ENCODE measurements around the gene FOLR2.
"Not testable (repeated sequence)": the region's sequence is repeated elsewhere in the genome, so short reads cannot be mapped to it uniquely, and the experiment has no call there.

FOLR2 gene

DNA sequence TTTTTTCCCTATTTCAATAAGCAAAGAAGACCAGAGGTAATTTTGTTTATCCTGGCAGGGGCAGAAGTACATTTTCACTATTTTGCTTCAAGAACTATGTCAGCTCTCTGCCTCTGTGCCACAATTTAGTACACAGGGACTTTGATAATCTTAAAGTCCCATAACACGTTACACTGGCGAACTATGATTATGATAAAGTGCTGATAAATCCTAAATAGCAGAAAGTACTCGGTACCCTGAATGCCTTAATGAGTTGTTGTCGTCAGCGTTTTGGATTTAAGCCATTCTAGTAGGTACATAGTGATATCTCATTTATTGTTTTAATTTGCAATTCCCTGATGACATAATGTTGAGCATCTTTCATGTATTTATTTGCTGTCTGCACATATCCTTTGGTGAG is 44.0 kb downstream of the FOLR2 start:
- Mint-ChIP-seq H3K27me3 (peaks cover under 1% of the 10 kb centered on the region), H3K4me3 (no peak overlapping the region), H3K4me1 (no peaks in the 10 kb centered on the region), H3K9me3 (no peaks in the 10 kb centered on the region), H3K36me3 (no peaks in the 10 kb centered on the region), H3K27ac (no peak overlapping the region)

DNA sequence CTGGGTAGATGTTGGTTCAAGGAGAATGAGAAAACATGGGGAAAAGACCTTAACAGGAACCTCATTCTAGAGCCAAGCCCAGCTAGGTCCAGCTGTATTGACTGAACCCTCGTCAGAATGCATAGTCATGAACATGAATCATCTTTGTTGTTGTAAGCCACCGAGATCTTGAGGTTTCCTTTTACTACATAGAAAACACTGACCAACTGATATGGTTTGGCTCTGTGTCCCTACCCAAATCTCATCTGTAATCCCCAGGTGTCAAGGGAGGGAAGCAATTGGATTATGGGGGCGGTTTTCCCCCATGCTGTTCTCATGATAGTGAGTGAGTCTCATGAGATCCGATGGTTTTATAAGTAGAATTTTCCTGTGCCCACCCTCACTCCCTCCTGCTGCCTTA is 46.8 kb downstream of the FOLR2 start:
- H3K36me3 Mint-ChIP-seq = no peaks in the 10 kb centered on the region
- H3K9me3 Mint-ChIP-seq = no peaks in the 10 kb centered on the region
- no peak overlapping the region for H3K4me3 Mint-ChIP-seq
- H3K27me3 Mint-ChIP-seq = peaks cover 3% of the 10 kb centered on the region
- H3K4me1 Mint-ChIP-seq = no peaks in the 10 kb centered on the region
- no peak overlapping the region for H3K27ac Mint-ChIP-seq

DNA sequence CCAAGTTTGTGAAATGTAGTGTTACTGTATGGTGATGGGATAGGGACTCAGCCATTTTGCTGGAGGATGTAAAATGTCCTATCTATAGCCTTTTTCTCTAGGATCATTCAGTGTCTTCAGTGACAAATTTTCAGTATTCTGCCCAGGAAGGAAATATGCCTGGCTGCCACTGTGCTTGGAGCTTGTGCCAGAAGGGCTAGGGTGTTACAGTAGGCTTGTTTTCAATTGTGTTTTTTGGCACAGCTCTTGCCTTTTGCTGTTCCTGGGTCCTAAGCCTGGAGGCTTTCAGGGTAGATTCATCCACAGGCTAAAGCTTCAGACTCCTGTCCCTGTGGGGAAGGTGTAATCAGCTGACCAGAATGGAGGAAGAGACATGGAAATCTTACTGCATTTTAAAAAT is 49.4 kb downstream of the FOLR2 start:
- Mint-ChIP-seq H3K4me3 (no peak overlapping the region), H3K27ac (no peak overlapping the region), H3K27me3 (peaks cover 11% of the 10 kb centered on the region), H3K36me3 (no peaks in the 10 kb centered on the region), H3K4me1 (peaks cover 7% of the 10 kb centered on the region), H3K9me3 (no peaks in the 10 kb centered on the region)

DNA sequence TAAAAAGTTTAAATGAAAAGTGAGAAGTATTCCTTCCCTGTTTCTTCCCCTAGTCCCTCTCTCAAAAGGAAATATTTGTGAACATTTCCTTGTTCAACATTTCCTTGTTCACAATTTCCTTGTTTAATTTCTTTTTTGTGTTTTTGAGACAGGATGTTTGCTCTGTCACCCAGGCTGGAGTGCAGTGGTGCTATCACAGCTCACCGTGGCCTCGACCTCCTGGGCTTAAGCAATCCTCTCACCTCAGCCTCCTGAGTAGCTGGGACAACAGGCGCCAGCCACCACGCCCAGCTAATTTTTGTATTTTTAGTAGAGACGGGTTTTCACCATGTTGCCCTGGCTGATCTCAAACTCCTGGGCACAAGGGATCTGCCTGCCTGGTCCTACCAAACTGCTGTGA is 50.4 kb downstream of the FOLR2 start:
- not testable (repeated sequence) for H3K27ac Mint-ChIP-seq, H3K36me3 Mint-ChIP-seq, H3K4me1 Mint-ChIP-seq, H3K4me3 Mint-ChIP-seq, H3K9me3 Mint-ChIP-seq
- H3K27me3 Mint-ChIP-seq = peaks cover 11% of the 10 kb centered on the region

DNA sequence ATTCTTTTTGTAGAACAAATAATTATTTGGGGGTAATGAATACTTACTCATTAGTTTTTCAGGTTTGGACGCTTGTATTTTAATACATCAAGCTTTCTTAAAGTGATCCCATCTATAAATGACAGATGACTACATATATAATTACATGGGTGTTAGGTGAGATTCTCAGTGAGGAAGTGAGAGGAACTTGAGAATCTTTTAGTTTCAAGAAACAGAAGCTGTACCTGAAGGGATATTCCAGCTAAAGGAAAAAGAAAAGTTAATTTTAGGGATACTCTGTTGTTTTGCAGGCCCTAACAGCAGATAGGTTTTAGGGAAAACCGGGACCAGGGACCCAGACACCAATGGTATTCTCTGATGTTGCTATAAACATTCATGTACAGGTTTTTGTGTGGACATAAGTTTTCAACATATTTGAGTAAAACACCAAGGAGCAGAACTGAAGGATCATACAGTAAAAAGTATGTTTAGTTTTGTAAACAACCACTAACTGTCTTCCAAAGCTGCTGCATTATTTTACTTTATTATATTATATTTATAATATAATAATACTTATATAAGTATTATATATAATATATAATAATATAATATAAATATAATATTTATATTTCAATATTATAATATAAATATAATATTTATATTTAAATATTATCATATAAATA is 51.5 kb downstream of the FOLR2 start:
- no peaks in the 10 kb centered on the region for H3K36me3 Mint-ChIP-seq
- no peak overlapping the region for H3K4me3 Mint-ChIP-seq
- peaks cover 7% of the 10 kb centered on the region for H3K4me1 Mint-ChIP-seq
- H3K27ac Mint-ChIP-seq = no peak overlapping the region
- H3K27me3 Mint-ChIP-seq = peaks cover 11% of the 10 kb centered on the region
- no peaks in the 10 kb centered on the region for H3K9me3 Mint-ChIP-seq
